HK-2 (cell line): ENCODE measurements around the gene PPIF.

Experiments used
- DNase-seq: peaks from one replicate; pipeline ENCODE4 v3.0.0-alpha.2; 2018; ENCODE audit not compliant: unreplicated experiment

Gene PPIF

GRCh38 chr10:79402951-79403350 is 55.7 kb downstream of the PPIF start:
- DNase-seq, result no peak

GRCh38 chr10:79403441-79404230 is 56.4 kb downstream of the PPIF start:
- DNase-seq, result no peak

DNA sequence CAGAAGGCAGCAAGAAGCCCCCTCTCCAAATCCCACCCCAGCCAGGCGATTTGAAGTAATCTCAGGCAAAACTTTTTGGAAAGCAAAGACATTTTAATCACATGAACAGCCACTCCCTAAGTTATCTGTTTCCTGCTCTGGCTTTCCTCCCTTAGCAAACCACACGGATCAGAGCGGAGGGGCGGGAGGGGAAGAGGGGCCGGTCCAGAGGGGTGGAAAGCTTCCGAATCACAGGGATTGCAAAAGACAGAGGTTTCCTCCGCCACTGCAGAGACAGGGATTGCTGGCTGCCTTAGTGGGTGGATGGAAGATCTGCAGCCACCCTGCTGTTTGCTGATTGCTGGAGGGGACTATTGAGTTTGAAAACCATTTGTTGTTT is 57.0 kb downstream of the PPIF start:
- no peak for DNase-seq

- no peak for DNase-seq
Measured at GRCh38 chr10:79404690-79405131, 57.4 kb downstream of the PPIF start.
